ENCODE measurements around the gene C19orf18. TPM values are rescaled to one million over a fixed set of nuclear protein-coding genes. Genes with fewer than 3 reads are reported as not detected.
"Not testable (repeated sequence)": the region's sequence is repeated elsewhere in the genome, so short reads cannot be mapped to it uniquely, and the experiment has no call there.

Gene C19orf18
- total RNA-seq, 6 experiments from 2014 or later: 0.23 to 0.59 (median 0.33) TPM; not detected in 3

- DNase-seq: no peak
- Mint-ChIP-seq H3K36me3 (ENCODE audit: low read depth) (peaks cover 52% of the 10 kb centered on the region), H3K27me3 (ENCODE audit: insufficient read depth) (peaks cover 2% of the 10 kb centered on the region; the same call in 1 of the 2 replicates), H3K4me3 (no peak overlapping the region), H3K27ac (no peak overlapping the region), H3K4me1 (ENCODE audit: low read depth) (no peaks in the 10 kb centered on the region), H3K9me3 (peaks cover 88% of the 10 kb centered on the region)
- no peak for TF ChIP-seq CTCF (IDR thresholded peaks at IDR 0.05)
These were observed 36.2 kb upstream of the C19orf18 start for GRCh38 chr19:58010507-58010906.

- peaks cover 1% of the 10 kb centered on the region; the same call in 1 of the 2 replicates for H3K4me1 Mint-ChIP-seq (ENCODE audit: low read depth)
- no peak for TF ChIP-seq CTCF (IDR thresholded peaks at IDR 0.05)
- peaks cover 60% of the 10 kb centered on the region for H3K36me3 Mint-ChIP-seq (ENCODE audit: low read depth)
- no peak overlapping the region for H3K4me3 Mint-ChIP-seq
- no peak for DNase-seq
- no peak overlapping the region for H3K27ac Mint-ChIP-seq
- H3K9me3 Mint-ChIP-seq: peaks cover 89% of the 10 kb centered on the region
- peaks cover 2% of the 10 kb centered on the region for H3K27me3 Mint-ChIP-seq (ENCODE audit: insufficient read depth)
These were observed 35.5 kb upstream of the C19orf18 start for GRCh38 chr19:58009666-58010301.

- Mint-ChIP-seq H3K4me1 (ENCODE audit: low read depth) (peaks cover 6% of the 10 kb centered on the region; the same call in 1 of the 2 replicates), H3K27me3 (ENCODE audit: insufficient read depth) (peaks cover 6% of the 10 kb centered on the region), H3K27ac (no peak overlapping the region), H3K4me3 (no peak overlapping the region), H3K9me3 (peaks cover 92% of the 10 kb centered on the region), H3K36me3 (ENCODE audit: low read depth) (peaks cover 65% of the 10 kb centered on the region)
- no peak for DNase-seq
- TF ChIP-seq CTCF (IDR thresholded peaks at IDR 0.05): no peak
These were observed 34.9 kb upstream of the C19orf18 start for GRCh38 chr19:58009301-58009665.

- H3K27me3 Mint-ChIP-seq (ENCODE audit: insufficient read depth); DNase-seq; H3K4me1 Mint-ChIP-seq (ENCODE audit: low read depth); H3K4me3 Mint-ChIP-seq; H3K27ac Mint-ChIP-seq: not testable (repeated sequence)
- Mint-ChIP-seq H3K36me3 (ENCODE audit: low read depth) (peaks cover 69% of the 10 kb centered on the region), H3K9me3 (peaks cover 92% of the 10 kb centered on the region)
These were observed 34.5 kb upstream of the C19orf18 start for GRCh38 chr19:58008877-58009276.

- no peak for DNase-seq
- H3K9me3 Mint-ChIP-seq: peaks cover 89% of the 10 kb centered on the region
These were observed 33.0 kb upstream of the C19orf18 start for GRCh38 chr19:58007285-58007684.

More at GRCh38 chr19:58007285-58007684, 33.0 kb upstream of the C19orf18 start:
- peaks cover 10% of the 10 kb centered on the region for H3K27me3 Mint-ChIP-seq (ENCODE audit: insufficient read depth)
- no peak overlapping the region for H3K4me3 Mint-ChIP-seq
- H3K4me1 Mint-ChIP-seq (ENCODE audit: low read depth): peaks cover 12% of the 10 kb centered on the region; the same call in 1 of the 2 replicates
- H3K36me3 Mint-ChIP-seq (ENCODE audit: low read depth): peaks cover 73% of the 10 kb centered on the region
- no peak overlapping the region for H3K27ac Mint-ChIP-seq
- peak; percentile 29; the same call in 1 of the 2 replicates for TF ChIP-seq CTCF (IDR thresholded peaks at IDR 0.05)
